MM.1S (cell line): ENCODE measurements around the gene RGS7.

Experiments
- EZH2 ChIP-seq: fragments of 300-600 bp; sonication (generic); optimal IDR thresholded peaks from 2 replicates; pipeline ENCODE3; 2017; ENCODE audit warnings: low read depth, mild to moderate bottlenecking, antibody characterized with exemption, low read length, mixed read lengths
- TF ChIP-seq, protein P1 (sequence below): fragments of 300-600 bp; sonication (generic); IDR thresholded peaks from 2 replicates; pipeline ENCODE4 v1.5.1; 2016; ENCODE audit warnings: antibody characterized with exemption, low read length, mixed read lengths

- TF ChIP-seq, protein P1, sequence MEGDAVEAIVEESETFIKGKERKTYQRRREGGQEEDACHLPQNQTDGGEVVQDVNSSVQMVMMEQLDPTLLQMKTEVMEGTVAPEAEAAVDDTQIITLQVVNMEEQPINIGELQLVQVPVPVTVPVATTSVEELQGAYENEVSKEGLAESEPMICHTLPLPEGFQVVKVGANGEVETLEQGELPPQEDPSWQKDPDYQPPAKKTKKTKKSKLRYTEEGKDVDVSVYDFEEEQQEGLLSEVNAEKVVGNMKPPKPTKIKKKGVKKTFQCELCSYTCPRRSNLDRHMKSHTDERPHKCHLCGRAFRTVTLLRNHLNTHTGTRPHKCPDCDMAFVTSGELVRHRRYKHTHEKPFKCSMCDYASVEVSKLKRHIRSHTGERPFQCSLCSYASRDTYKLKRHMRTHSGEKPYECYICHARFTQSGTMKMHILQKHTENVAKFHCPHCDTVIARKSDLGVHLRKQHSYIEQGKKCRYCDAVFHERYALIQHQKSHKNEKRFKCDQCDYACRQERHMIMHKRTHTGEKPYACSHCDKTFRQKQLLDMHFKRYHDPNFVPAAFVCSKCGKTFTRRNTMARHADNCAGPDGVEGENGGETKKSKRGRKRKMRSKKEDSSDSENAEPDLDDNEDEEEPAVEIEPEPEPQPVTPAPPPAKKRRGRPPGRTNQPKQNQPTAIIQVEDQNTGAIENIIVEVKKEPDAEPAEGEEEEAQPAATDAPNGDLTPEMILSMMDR: no peak
- no peak for TF ChIP-seq EZH2
Observed at GRCh38 chr1:241212628-241213027, 144.4 kb downstream of the RGS7 start.
